OCI-LY1 (cell line): ENCODE data around the gene ZMYND15.

Source experiments
- EZH2 ChIP-seq: fragments of 200-600 bp; sonication (generic), shearing (Covaris generic); IDR thresholded peaks from 2 replicates; pipeline ENCODE4 v1.8.0; 2017; ENCODE audit warnings: borderline replicate concordance, mixed run types, mild to moderate bottlenecking, antibody characterized with exemption, low read length, moderate library complexity, mixed read lengths
- TF ChIP-seq, protein P1 (sequence below): fragments of 200-600 bp; sonication (generic), shearing (Covaris generic); IDR thresholded peaks from 2 replicates; pipeline ENCODE4 v1.5.1; 2017; ENCODE audit warnings: mild to moderate bottlenecking, antibody characterized with exemption, low read length, moderate library complexity, mixed read lengths

DNA sequence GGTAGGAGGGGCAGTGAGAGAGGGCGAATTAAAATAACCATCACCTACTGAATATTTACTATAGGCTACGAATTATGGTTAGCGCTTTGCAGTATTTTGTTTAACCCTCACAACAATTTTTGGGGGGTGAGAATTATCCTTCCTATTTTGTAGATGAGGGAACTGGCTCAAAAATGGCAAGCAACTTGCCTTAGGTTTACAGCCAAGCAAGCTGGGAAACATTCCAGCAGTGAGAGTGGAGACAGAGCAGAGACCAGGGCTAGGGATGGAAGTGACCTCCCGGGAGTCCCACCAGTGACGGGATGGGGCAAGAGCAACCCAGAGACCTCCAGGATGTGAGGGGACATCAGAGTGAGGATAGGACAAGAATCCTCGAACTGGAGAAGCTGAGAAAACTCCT is 46.9 kb downstream of the ZMYND15 start:
- TF ChIP-seq, protein P1, sequence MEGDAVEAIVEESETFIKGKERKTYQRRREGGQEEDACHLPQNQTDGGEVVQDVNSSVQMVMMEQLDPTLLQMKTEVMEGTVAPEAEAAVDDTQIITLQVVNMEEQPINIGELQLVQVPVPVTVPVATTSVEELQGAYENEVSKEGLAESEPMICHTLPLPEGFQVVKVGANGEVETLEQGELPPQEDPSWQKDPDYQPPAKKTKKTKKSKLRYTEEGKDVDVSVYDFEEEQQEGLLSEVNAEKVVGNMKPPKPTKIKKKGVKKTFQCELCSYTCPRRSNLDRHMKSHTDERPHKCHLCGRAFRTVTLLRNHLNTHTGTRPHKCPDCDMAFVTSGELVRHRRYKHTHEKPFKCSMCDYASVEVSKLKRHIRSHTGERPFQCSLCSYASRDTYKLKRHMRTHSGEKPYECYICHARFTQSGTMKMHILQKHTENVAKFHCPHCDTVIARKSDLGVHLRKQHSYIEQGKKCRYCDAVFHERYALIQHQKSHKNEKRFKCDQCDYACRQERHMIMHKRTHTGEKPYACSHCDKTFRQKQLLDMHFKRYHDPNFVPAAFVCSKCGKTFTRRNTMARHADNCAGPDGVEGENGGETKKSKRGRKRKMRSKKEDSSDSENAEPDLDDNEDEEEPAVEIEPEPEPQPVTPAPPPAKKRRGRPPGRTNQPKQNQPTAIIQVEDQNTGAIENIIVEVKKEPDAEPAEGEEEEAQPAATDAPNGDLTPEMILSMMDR: no peak
- no peak for TF ChIP-seq EZH2
